Activated naive CD4-positive, alpha-beta T cell treated with Interleukin-2 at 50 U/mL for 16 hours (primary cell): ENCODE measurements around the gene BACH2.
A peak's percentile ranks its signal among the peaks of the same experiment; 100 is the strongest.
"Not testable (repeated sequence)": the region's sequence is repeated elsewhere in the genome, so short reads cannot be mapped to it uniquely, and the experiment has no call there.

Experiments used
- DNase-seq: peaks from one replicate; pipeline ENCODE4 v3.0.0-alpha.2; 2020

BACH2 gene

DNA sequence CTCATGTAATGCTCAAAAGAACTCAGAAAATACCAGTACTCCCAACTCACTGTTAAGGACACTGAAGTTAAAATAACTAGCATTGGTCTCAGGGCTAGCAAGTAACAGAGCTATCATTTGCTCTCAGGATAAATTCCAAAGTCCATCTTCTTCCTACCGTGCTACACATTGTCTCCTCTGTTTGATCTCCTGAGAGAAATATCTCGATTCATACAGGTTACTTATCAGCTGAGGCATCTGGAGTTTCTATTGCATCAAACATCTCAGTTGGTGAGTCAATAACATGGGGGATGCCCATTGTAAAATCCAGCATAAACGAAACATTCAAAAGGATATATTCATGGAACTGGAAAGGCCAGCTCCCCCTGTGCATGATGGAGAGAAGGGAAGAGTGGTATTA lies 147.4 kb downstream of the BACH2 start:
- no peak for DNase-seq

DNA sequence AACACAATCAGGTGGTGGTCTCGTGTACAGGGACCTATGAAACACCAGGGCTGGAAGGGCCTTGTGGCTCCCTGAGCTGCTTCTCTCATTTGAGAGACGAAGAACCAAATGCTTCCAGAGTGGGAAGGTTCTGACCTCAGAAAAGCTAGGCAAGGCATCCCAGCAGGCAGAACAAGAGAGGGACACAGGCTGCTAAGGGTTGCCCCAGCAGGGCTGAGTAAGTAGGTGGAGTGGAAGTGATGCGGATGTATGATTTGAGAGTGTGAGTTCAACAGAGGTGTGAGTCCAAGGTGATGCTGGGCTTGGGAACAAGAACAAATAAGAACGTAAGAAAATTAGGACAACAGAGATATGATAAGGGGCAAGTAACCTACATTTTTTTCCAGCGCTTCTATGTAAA lies 147.8 kb downstream of the BACH2 start:
- DNase-seq = no peak

DNA sequence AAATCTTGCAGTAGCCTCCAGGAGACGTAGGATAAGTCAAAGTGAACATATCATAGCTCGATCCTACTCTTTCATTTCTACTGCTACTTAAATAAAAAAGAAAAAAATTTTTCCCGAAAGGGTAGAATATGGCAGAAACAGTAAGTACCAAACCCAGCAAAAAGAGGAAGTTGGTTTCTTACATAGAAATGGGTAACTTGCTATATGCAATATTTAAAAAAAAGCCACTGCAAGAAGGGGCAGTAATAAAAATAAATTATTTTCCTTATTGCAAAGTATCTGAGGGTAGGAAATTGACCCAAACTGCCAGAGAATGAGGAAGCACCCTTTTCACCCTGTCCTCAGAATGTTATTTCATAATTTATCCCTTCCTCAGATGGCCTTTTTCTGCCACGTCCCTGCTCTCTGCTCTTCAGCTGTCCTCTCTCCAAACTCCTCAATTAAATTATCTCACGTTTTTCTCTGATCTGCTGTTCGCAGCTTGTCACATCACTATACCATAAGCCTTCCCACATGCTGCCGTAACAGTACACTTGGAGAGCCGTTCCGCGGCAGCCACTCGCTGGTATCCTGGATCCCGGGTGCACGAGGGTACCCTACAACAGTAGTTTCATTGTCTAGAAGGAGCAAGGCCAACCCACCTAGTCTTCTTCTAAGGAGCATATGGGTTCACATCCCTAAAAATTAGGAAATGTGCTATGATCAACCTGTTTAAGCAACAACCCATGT lies 149.6 kb downstream of the BACH2 start:
- no peak for DNase-seq

DNA sequence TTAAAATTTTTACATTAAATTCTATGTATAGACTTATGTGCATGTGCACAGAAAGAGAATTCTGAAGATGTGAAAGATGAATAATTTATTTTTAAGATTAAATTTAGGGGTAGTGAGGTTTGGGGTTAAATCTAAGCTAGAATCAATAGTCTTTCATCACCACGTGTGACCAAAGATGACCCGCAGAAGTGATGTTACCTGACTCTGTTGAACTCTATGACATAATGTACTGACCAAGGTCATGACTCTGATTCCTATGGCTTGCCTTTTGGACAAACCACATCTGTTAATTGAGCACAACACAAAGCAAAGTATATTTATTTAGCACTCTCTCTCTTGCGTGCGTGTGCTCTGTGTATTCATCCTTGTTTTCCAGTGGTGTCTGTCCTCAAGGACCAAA lies 150.6 kb downstream of the BACH2 start:
- DNase-seq = no peak

GRCh38 chr6:90144928-90145555 lies 151.6 kb downstream of the BACH2 start:
- DNase-seq = no peak

DNA sequence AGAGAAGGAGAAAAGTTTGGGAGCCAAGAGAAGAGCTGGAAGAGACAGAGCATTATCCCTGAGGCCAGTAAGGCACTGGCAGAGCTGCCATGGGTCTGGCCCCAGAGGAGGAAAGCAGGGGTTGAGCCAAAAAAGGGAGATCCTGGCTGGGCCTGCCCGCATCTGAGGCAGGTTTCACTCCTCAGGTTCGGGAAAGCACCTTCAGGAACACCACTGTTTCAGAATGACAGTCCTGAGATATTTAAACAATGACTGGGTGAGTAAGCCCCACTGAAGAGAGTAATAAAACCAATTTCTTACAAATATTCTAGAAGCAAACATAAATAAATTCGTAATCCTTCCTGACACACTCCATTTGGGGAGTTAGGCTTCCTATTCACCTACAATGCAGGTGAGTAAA lies 152.2 kb downstream of the BACH2 start:
- peak; percentile 50 for DNase-seq

DNA sequence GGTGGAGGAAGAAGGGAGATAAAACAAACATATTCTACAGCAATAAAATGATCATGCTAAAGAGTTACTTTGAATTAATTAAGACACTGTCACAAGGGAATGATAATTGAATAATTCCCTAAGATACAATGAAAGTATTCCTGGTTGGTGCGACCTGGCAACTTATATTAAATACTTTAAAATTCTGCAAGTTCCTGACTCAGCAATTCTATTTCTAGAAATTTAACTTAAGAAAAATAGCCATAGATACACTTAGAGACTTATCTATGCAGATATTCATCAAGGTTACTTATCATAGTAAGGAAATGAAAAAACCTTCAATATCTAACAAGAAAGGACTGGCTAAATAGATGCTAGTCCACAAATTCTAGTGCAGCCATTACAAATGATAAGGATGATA lies 156.0 kb downstream of the BACH2 start:
- DNase-seq = no peak

- no peak for DNase-seq
Observed at GRCh38 chr6:90139272-90139817, 157.3 kb downstream of the BACH2 start.

DNA sequence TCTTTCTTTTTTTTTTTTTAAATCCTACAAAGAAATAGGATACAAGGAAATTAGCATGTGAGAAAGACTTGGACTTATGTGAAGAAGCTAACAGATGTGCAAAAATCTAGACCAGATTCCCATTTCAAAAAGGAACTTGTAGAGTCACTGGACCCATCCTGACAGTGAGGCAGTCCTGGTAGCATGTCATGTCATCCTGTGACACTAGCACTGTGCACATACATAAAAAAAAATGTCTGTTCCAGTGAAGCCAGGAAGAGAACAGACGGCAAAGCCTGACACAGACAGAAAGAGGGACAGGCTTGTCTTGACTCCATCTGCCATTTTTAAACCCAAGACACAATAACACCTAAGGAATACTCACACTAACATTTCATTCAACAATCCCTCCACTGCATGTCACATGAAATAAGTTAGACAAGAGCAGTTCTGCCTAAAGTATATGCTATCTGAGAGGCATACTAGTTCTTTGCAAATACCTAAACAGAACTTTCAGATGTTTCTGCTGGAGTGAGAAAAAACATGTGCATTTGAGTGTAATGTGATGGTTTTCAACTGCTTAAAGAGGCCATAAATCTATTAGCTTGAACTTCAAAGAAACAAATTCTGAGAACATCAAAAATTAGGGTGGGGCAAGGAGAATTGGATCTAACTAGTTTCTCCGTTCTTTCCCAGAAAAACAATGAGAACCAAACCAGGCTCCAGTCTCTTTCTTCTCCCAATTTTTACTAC lies 159.6 kb downstream of the BACH2 start:
- no peak for DNase-seq

DNA sequence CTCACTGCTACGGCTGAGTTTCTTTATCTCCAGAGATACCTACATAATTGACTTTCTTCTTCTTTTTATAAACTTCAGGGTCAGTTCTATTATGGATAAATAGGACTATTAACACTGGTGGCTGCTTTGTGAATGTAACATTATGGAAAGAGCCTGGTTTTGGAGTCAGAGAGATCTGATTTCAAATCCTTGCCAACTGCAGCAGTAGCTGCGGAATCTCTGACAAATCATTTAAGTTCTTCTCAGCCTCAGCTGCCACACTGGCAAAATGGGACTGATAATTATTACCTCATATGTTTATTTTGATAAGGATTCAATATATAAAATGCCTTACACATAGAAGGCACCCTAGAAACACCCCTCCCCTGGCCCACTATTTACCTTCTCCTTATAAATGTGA lies 160.5 kb downstream of the BACH2 start:
- no peak for DNase-seq

- DNase-seq = no peak
Observed at GRCh38 chr6:90135667-90136066, 161.0 kb downstream of the BACH2 start.

DNA sequence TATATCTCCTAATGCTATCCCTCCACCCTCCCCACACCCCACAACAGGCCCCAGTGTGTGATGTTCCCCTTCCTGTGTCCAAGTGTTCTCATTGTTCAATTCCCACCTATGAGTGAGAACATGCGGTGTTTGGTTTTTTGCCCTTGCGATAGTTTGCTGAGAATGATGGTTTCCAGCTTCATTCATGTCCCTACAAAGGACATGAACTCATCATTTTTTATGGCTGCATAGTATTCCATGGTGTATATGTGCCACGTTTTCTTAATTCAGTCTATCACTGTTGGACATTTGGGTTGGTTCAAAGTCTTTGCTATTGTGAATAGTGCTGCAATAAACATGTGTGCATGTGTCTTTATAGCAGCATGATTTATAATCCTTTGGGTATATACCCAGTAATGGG lies 163.0 kb downstream of the BACH2 start:
- DNase-seq = not testable (repeated sequence)

- DNase-seq = no peak
Observed at GRCh38 chr6:90131614-90132423, 164.8 kb downstream of the BACH2 start.

DNA sequence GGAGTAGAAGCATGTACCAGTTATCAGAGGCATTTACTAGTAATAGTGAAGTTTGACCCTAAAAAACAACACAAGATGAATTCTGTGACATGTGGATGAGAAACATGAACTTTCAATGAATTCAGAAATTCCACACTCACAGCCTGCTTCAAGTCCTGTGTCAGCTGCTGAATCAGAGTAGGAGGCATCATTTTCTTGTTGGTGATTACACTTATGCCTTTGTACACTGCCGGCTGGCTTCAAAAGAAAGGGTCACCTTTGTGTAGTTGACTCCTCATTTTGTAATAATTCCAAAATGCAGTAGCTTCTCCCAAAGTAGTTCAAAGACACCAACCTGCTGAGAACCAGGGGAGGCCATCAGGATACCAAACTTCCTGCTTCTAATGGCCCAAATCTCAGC lies 165.5 kb downstream of the BACH2 start:
- no peak for DNase-seq

DNA sequence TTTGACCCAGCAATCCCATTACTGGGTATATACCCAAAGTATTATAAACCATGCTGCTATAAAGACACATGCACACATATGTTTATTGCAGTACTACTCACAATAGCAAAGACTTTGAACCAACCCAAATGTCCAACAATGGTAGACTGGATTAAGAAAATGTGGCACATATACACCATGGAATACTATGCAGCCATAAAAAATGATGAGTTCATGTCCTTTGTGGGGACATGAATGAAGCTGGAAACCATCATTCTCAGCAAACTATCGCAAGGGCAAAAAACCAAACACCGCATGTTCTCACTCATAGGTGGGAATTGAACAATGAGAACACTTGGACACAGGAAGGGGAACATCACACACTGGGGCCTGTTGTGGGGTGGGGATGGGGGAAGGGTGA lies 168.0 kb downstream of the BACH2 start:
- not testable (repeated sequence) for DNase-seq

DNA sequence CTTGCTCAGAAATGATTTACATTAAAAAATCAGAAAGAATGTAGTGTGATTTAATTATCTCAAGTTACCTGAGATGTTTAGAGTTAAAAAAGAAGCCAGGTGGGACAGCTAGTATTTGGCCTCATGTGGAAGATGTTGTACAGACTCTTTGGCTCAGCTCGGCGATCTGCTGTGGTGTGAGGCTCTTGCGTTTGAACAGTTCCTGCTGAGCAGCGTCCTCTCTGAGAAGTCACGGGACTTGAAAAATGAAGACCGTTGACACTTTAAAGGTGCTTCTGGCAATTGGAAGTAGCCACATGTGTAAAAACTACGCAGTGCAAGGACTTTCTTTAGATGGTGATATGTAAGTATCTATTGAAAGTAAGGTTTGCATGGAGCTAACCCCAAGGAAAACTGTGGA lies 169.0 kb downstream of the BACH2 start:
- no peak for DNase-seq

DNA sequence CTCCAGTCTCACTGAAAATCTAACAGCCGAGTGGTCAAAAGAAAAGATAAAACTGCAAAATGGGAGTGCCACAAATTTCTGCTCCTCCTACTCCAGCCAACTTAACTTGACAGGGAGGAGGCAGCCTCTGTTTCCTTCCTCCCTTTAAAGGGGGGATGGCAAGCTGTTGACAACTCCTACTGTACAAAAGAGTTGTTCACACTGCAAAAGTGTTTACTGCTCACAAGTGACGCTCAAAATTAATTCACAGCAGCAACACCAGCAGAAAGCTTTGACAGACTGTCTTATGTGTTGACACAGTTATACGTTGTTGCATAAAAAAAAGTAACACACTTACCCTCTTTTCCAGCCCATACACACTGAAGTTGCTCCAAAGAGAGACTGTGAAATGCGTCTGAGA lies 169.8 kb downstream of the BACH2 start:
- no peak for DNase-seq

GRCh38 chr6:90126181-90126580 lies 170.5 kb downstream of the BACH2 start:
- no peak for DNase-seq

DNA sequence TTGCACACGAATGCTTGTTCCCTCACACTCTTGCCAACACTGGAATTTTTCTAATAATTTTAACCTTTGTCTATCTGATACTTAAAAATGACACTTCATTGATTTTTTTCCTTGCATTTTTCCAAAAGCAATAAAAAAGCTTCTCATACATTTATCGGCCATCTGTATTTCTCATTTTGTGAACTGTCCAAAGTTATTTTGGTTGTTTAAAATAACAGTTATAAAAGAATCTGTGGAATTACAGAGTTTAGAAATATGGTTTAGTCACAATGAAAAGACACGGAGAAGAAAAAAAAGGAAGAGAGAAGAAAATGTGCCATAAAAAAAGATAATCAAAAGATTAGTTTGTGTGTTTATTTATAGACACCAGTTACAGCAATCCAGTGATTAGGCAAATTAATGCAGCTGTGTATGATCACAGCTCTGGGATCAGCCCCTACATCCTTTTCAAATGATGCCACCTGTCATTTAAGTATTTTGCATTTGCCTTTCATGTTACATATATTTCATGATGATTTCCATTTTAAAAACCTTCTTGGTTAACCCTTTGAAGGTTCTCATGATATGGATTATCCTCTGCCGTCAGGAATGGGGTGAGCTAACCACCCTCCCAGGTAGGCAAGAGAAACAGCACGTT lies 171.7 kb downstream of the BACH2 start:
- no peak for DNase-seq

DNA sequence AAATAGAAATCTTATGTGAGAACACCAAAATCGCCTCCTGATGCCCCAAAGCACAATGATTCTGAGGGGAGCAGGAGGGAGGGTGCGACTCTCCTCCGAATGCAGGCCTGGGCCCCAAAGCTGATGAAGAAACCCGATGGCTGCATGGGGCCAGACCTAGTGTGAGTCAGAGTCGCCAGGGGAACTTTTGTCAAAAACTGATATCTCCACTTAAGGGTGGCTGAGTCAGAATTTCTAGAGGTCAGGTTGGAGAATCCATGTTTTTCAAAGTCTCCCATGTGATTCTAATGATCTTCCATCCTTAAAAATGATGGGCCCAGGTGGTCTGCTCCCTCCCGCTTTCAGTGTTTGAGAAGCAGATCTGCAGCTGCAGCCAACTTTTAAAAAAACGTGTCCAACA lies 172.8 kb downstream of the BACH2 start:
- DNase-seq = no peak

DNA sequence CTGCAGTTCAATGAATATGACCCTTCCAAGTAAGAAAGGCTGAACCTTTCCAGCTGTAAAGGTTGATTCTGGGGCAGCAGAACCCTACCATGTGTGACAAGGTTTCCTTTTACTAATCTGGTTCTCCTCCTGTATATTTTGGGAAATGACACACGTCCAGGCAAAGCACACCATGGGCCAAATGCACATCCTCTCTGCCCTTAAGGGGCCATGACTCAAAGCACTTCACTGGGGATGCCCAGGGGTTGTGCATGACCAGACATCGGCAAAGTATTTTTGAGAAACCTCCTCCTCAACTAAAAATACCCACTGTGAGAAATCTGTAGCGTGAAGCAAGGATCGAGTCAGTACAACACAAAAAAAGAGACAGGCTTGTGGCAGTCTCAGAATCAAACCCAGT lies 174.7 kb downstream of the BACH2 start:
- no peak for DNase-seq

GRCh38 chr6:90120327-90120726 lies 176.3 kb downstream of the BACH2 start:
- DNase-seq = no peak

DNA sequence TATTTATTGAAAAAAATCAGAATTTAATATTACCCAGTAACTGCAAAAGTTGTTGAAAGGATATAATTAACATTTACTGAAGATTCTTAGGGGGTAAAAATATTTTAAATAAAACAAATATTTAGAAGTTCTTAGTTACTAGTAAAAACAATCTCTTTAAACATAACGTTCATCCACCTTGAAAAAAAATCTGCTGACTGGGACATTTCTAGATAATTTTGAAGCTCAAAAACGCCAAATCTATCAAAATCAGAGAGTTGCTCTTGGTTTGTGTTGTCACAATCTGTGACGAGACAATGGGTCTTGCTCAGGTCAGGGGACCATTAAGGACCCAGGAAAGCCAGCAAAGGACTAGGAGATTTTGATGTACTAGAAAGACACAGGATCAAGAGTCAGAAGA lies 177.0 kb downstream of the BACH2 start:
- no peak for DNase-seq
